Adrenal gland (tissue), 12 donors: ENCODE data around the gene NLRP6. TPM values are rescaled to one million over a fixed set of nuclear protein-coding genes. Genes with fewer than 3 reads are reported as not detected.

ENCODE experiments used
- DNase-seq, 7 donors: peaks; one replicate each; pipeline ENCODE4 v3.0.0-alpha.2; 2019 to 2020
- H3K27ac ChIP-seq, 5 donors: fragments of 200-600 bp; sonication (generic) in 4 of 5; 1 replicate in 3 of 5; 2 replicates in 2 of 5; pipeline versions ENCODE4 v1.5.1 to v1.8.0; 2016 to 2020; ENCODE audit warnings: mild to moderate bottlenecking in 1 of 5
- H3K27me3 ChIP-seq: fragments of 200-600 bp; 2 replicates; pipeline ENCODE4 v1.8.0; 2021
- H3K36me3 ChIP-seq, 2 donors: fragments of 200-600 bp; replicated peaks in 1 of 2; 1 replicate in 1 of 2; 2 replicates in 1 of 2; pipeline versions ENCODE4 v1.5.1 to v1.8.0; 2018 to 2022
- H3K4me1 ChIP-seq, 2 donors: fragments of 200-600 bp; replicated peaks in 1 of 2; 1 replicate in 1 of 2; 2 replicates in 1 of 2; pipeline versions ENCODE4 v1.5.1 to v1.8.0; 2018 to 2021
- H3K4me3 ChIP-seq, 4 donors: fragments of 200-600 bp; sonication (generic) in 3 of 4; one replicate each; pipeline ENCODE4 v1.5.1; 2016 to 2018
- H3K9me3 ChIP-seq, 3 donors: fragments of 200-600 bp; sonication (generic) in 1 of 3; replicated peaks in 1 of 3; 1 replicate in 2 of 3; 2 replicates in 1 of 3; pipeline versions ENCODE4 v1.5.1 to v1.8.0; 2016 to 2021
- CTCF ChIP-seq, 6 experiments: fragments of 450-650 bp in 4 of 6; fragments of 200-600 bp in 2 of 6; sonication (generic) in 1 of 6; IDR thresholded peaks; 1 replicate in 5 of 6; 2 replicates in 1 of 6; pipeline versions ENCODE4 v1.5.1 to v1.8.0; 2016 to 2021; ENCODE audit warnings: antibody characterized with exemption in 6 of 6, mild to moderate bottlenecking in 2 of 6, moderate library complexity in 1 of 6
- POLR2A ChIP-seq, 2 donors: fragments of 450-650 bp; IDR thresholded peaks; one replicate each; pipeline ENCODE4 v1.6.1; 2017; ENCODE audit warnings: antibody characterized with exemption in 2 of 2, mild to moderate bottlenecking in 2 of 2, moderate library complexity in 1 of 2
- WGBS, 4 donors: extraction: QIAGEN DNeasy Blood & Tissue Kit in 2 of 4; methylation state at CpG; one replicate each; pipeline versions ENCODE4 v1.1.5 to v1.1.7; 2013 to 2017; 5-methylcytosine and 5-hydroxymethylcytosine counted together
- intact Hi-C, 2 donors: fragments of 100-400 bp; cut with DNase I; formaldehyde crosslinking; loops; one replicate each; pipeline versions ENCODE4 v1.14.1 to v1.15.0; 2022 to 2023
- polyA plus RNA-seq, 3 donors: library from polyadenylated mRNA; stranded (reverse); fragments of 200-250 nt in 2 of 3; fragments of 350-450 nt in 1 of 3; fragmentation: Illumina TruSeq in 1 of 3; extraction: RNeasy Lipid Tissue Mini Kit (QIAGEN cat#74804) in 1 of 3; gene quantifications; one replicate each; pipeline ENCODE4 v1.2.3, GENCODE V29; 2013 to 2014
- total RNA-seq, 9 donors: library from RNA; depleted of rRNA in 4 of 9; stranded (reverse); fragments of >200 nt in 4 of 9; fragments of 120-200 nt in 1 of 9; fragmentation: NEBNext Ultra II Directional in 1 of 9; extraction: Animal tissue kit (Norgen Biotek cat#: 25700) in 1 of 9; gene quantifications; one replicate each; pipeline versions ENCODE4 v1.1.0 to v1.2.4, GENCODE V29; 2013 to 2023
- donor health status: healthy with polysubstance abuse.
- donor health status: Bipolar disorder and iron deficiency.
- donor health status: DM: yes; HTN: yes; CAD: no.
- donor health status: DM: no; HTN: no; CAD: no.
- donor health status: DM: no; HTN: no; CAD: no.
- donor health status: DM: yes; HTN: yes; CAD: no.

NLRP6 gene
- total and polyA plus RNA-seq, 12 donors = 0.14 to 0.69 (median 0.24) TPM; not detected in 5

DNA sequence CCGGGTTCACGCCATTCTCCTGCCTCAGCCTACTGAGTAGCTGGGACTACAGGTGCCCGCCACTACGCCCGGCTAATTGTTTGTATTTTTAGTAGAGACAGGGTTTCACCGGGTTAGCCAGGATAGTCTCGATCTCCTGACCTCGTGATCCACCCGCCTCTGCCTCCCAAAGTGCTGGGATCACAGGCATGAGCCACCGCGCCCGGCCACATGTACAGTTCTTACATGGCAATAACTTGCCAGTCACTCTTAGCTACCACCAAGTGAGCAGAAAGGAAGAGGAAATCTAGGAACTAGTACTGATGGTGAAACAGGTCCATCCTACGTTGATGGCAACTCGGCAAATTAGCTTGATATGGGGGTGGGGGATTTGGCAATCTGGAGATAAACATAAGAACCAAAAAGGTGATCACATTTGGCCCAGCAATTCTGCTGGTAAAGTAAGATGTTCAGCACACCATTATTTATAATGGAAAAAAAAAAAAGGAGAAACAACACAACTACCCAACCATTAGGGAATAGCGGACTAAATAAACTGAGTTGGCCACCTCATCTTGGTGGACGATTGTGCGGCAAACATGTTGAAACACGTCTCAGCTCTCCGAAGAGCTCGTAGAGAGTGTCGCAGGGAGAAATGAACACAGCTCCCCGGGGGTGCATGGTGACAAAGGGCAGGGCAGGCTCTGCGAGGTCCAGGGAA lies 5.3 kb downstream of the NLRP6 start:
- peak in 1 of 7 donors; percentile 10 for DNase-seq
- Histone ChIP-seq H3K36me3 (no peaks in the 10 kb centered on the region), H3K9me3 (no peaks in the 10 kb centered on the region), H3K4me3 (no peak overlapping the region), H3K27me3 (peaks cover 45% of the 10 kb centered on the region), H3K27ac (no peak overlapping the region), H3K4me1 (peaks cover 0 to 13% of the 10 kb centered on the region in 2 donors)
- TF ChIP-seq POLR2A (IDR thresholded peaks at IDR 0.05) (no peak), CTCF (IDR thresholded peaks at IDR 0.05) (no peak)
- intact Hi-C loops = no loop called here
- WGBS, 4 donors = 80 to 85% (median 81%) methylated on average over 23 of the region's 23 CpGs

- TF ChIP-seq POLR2A (IDR thresholded peaks at IDR 0.05) (no peak), CTCF (IDR thresholded peaks at IDR 0.05) (no peak)
- WGBS, 4 donors = 74 to 93% (median 82%) methylated on average over 6 to 24 of the region's 24 CpGs
- H3K36me3 ChIP-seq = no peaks in the 10 kb centered on the region
- H3K9me3 ChIP-seq = no peaks in the 10 kb centered on the region
- H3K4me1 ChIP-seq = peaks cover 0 to 13% of the 10 kb centered on the region in 2 donors
- no peak overlapping the region for H3K27ac ChIP-seq
- peak in 2 of 7 donors; percentile 11 to 14 for DNase-seq
- no peak overlapping the region for H3K4me3 ChIP-seq
- intact Hi-C loops = no loop called here
- peaks cover 37% of the 10 kb centered on the region for H3K27me3 ChIP-seq
Measured at GRCh38 chr11:284105-285020, 6.2 kb downstream of the NLRP6 start.

DNA sequence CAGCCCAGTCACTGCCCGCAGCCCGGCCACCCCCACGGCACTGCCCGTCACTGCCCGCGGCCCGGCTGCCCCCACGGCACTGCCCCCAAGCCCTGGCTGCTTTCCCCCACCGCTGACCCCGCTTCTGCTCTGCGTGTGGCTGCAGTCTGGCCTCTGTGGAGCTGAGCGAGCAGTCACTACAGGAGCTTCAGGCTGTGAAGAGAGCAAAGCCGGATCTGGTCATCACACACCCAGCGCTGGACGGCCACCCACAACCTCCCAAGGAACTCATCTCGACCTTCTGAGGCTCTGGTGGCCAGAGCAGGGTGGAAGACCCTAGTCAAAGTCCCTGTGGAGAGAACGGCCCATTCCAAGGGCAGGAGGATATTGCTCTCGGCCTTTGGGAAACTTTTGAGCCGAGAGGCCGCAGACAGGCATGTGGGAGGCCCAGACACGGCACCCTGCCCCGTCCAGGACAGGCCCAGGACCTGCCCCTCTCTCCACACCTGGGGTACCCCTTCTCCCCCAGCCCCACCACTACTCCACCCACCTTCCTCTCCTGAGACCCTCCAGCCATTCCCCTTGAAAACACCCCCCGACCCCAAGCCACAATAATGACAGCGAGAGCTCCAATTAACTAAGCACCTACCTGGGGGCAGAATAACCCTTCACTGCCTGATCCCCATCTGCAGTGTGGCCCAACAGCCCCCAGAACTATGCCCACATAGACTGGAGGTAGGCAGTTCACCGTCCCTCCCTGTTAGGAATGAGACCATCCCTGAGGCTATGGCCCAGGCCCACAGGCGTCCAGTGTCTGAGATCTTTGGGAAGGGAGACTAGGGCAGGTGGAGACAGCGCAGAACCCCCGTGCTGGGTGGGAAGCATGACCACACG lies 7.0 kb downstream of the NLRP6 start:
- intact Hi-C loops = no loop called here
- peaks cover 0 to 7% of the 10 kb centered on the region in 2 donors for H3K4me1 ChIP-seq
- DNase-seq = peak in 3 of 7 donors; percentile 6 to 9 (median 8)

More for the DNA sequence above, 7.0 kb downstream of the NLRP6 start:
- no peaks in the 10 kb centered on the region for H3K36me3 ChIP-seq
- no peak for TF ChIP-seq POLR2A (IDR thresholded peaks at IDR 0.05)
- no peak for TF ChIP-seq CTCF (IDR thresholded peaks at IDR 0.05)
- H3K4me3 ChIP-seq = no peak overlapping the region
- WGBS, 4 donors = 74 to 87% (median 81%) methylated on average over 15 to 29 of the region's 29 CpGs
- H3K9me3 ChIP-seq = no peaks in the 10 kb centered on the region
- H3K27ac ChIP-seq = no peak overlapping the region
- H3K27me3 ChIP-seq = peaks cover 28% of the 10 kb centered on the region
